Testis (tissue), 3 donors: ENCODE data around the gene METTL3. TPM values are rescaled to one million over a fixed set of nuclear protein-coding genes. Genes with fewer than 3 reads are reported as not detected.

Experiments used
- DNase-seq: peaks from one replicate; pipeline ENCODE4 v3.0.0-alpha.2; 2019
- H3K27ac ChIP-seq, 2 donors: fragments of 200-600 bp; sonication (generic); one replicate each; pipeline ENCODE4 v1.5.1; 2019
- H3K27me3 ChIP-seq: fragments of 200-600 bp; sonication (generic); one replicate; pipeline ENCODE4 v1.5.1; 2019
- H3K36me3 ChIP-seq: fragments of 200-600 bp; sonication (generic); one replicate; pipeline ENCODE4 v1.5.1; 2017; ENCODE audit warnings: low read depth; ENCODE audit errors: missing control alignments
- H3K4me1 ChIP-seq: fragments of 200-600 bp; sonication (generic); one replicate; pipeline ENCODE4 v1.5.1; 2019
- H3K4me3 ChIP-seq, 2 donors: fragments of 200-600 bp; sonication (generic); one replicate each; pipeline ENCODE4 v1.5.1; 2017 to 2019
- H3K9me3 ChIP-seq: fragments of 200-600 bp; sonication (generic); one replicate; pipeline ENCODE4 v1.5.1; 2017
- CTCF ChIP-seq, 3 experiments: fragments of 450-650 bp in 2 of 3; fragments of 200-600 bp in 1 of 3; sonication (generic) in 1 of 3; IDR thresholded peaks; one replicate each; pipeline ENCODE4 v1.5.1; 2016 to 2019; ENCODE audit warnings: antibody characterized with exemption in 3 of 3, mild to moderate bottlenecking in 2 of 3, moderate library complexity in 1 of 3
- POLR2A ChIP-seq: fragments of 450-650 bp; IDR thresholded peaks from one replicate; pipeline ENCODE4 v1.6.1; 2017; ENCODE audit warnings: antibody characterized with exemption, mild to moderate bottlenecking, moderate library complexity
- WGBS, 2 donors: methylation state at CpG; one replicate each; pipeline ENCODE4 v1.1.5; 2018; 5-methylcytosine and 5-hydroxymethylcytosine counted together
- intact Hi-C: fragments of 100-400 bp; cut with DNase I; formaldehyde crosslinking; loops from one replicate; pipeline ENCODE4 v1.15.1; 2023; ENCODE audit warnings: low total_unique reads
- polyA plus RNA-seq: library from polyadenylated mRNA; stranded (reverse); fragments of 350-450 nt; fragmentation: Illumina TruSeq; extraction: RNeasy Lipid Tissue Mini Kit (QIAGEN cat#74804); gene quantifications from one replicate; pipeline ENCODE4 v1.2.3, GENCODE V29; 2014; ENCODE audit warnings: low read depth, low replicate concordance; ENCODE audit not compliant: insufficient read depth
- total RNA-seq, 2 donors: library from RNA; depleted of rRNA; stranded (reverse); fragments of >200 nt; gene quantifications; one replicate each; pipeline ENCODE4 v1.2.3, GENCODE V29; 2016

The METTL3 gene
- total and polyA plus RNA-seq, 3 donors from 2014 or later: 65.7 to 81.1 (median 66.3) TPM

GRCh38 chr14:21503376-21503775, 7.8 kb downstream of the METTL3 start:
- intact Hi-C loops: no loop called here
- Histone ChIP-seq H3K9me3 (no peaks in the 10 kb centered on the region), H3K36me3 (no peaks in the 10 kb centered on the region), H3K27ac (no peak overlapping the region), H3K4me3 (no peak overlapping the region), H3K4me1 (no peaks in the 10 kb centered on the region), H3K27me3 (no peaks in the 10 kb centered on the region)
- TF ChIP-seq CTCF (IDR thresholded peaks at IDR 0.05) (no peak), POLR2A (no peak)
- WGBS, 2 donors: 66 to 81% methylated on average over 4 of the region's 4 CpGs
- no peak for DNase-seq

GRCh38 chr14:21501568-21501967, 9.6 kb downstream of the METTL3 start:
- no peaks in the 10 kb centered on the region for H3K9me3 ChIP-seq
- DNase-seq: no peak
- no peak overlapping the region for H3K27ac ChIP-seq
- H3K4me1 ChIP-seq: no peaks in the 10 kb centered on the region
- 84 to 95% methylated on average over 5 of the region's 5 CpGs for WGBS, 2 donors
- H3K36me3 ChIP-seq: no peaks in the 10 kb centered on the region
- H3K27me3 ChIP-seq: no peaks in the 10 kb centered on the region
- H3K4me3 ChIP-seq: no peak overlapping the region
- intact Hi-C loops: no loop called here
- TF ChIP-seq CTCF (IDR thresholded peaks at IDR 0.05) (no peak), POLR2A (no peak)

GRCh38 chr14:21498540-21499526, 12.3 kb downstream of the METTL3 start:
- Histone ChIP-seq H3K27ac (no peak overlapping the region), H3K36me3 (no peaks in the 10 kb centered on the region), H3K4me1 (no peaks in the 10 kb centered on the region), H3K27me3 (no peaks in the 10 kb centered on the region), H3K9me3 (no peaks in the 10 kb centered on the region), H3K4me3 (no peak overlapping the region)
- no peak for DNase-seq
- no peak for TF ChIP-seq POLR2A
- peak; percentile 15 to 50 (median 33) for TF ChIP-seq CTCF (IDR thresholded peaks at IDR 0.05)
- intact Hi-C loops: no loop called here
- WGBS, 2 donors: 67 to 74% methylated on average over 5 of the region's 5 CpGs

GRCh38 chr14:21496453-21496852, 14.7 kb downstream of the METTL3 start:
- Histone ChIP-seq H3K27ac (no peak overlapping the region), H3K36me3 (no peaks in the 10 kb centered on the region), H3K9me3 (no peaks in the 10 kb centered on the region), H3K4me1 (no peaks in the 10 kb centered on the region), H3K27me3 (no peaks in the 10 kb centered on the region), H3K4me3 (no peak overlapping the region)
- intact Hi-C loops: no loop called here
- DNase-seq: no peak
- no peak for TF ChIP-seq POLR2A
- no peak for TF ChIP-seq CTCF (IDR thresholded peaks at IDR 0.05)
- WGBS, 2 donors: 89 to 90% methylated on average over 2 of the region's 2 CpGs
